Measurements from ENCODE around the gene TRPM2.

DNA sequence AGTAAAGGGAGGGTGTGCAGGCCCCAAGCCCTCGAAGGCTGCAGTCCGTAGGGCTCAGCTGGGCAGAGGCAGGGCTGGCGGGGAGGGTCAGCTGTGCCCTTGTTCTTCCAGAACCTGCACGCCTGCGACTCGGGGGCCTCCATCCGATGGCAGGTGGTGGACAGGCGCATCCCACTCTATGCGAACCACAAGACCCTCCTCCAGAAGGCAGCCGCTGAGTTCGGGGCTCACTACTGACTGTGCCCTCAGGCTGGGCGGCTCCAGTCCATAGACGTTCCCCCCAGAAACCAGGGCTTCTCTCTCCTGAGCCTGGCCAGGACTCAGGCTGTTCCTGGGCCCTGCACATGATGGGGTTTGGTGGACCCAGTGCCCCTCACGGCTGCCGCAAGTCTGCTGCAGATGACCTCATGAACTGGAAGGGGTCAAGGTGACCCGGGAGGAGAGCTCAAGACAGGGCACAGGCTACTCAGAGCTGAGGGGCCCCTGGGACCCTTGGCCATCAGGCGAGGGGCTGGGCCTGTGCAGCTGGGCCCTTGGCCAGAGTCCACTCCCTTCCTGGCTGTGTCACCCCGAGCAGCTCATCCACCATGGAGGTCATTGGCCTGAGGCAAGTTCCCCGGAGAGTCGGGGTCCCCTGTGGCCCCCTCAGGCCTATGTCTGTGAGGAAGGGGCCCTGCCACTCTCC, 88.3 kb downstream of the TRPM2 start:
- no peak for TF ChIP-seq GATAD2B (conservative IDR thresholded peaks at IDR 0.05; ENCODE audit: low read depth)
- TF ChIP-seq, protein P1, sequence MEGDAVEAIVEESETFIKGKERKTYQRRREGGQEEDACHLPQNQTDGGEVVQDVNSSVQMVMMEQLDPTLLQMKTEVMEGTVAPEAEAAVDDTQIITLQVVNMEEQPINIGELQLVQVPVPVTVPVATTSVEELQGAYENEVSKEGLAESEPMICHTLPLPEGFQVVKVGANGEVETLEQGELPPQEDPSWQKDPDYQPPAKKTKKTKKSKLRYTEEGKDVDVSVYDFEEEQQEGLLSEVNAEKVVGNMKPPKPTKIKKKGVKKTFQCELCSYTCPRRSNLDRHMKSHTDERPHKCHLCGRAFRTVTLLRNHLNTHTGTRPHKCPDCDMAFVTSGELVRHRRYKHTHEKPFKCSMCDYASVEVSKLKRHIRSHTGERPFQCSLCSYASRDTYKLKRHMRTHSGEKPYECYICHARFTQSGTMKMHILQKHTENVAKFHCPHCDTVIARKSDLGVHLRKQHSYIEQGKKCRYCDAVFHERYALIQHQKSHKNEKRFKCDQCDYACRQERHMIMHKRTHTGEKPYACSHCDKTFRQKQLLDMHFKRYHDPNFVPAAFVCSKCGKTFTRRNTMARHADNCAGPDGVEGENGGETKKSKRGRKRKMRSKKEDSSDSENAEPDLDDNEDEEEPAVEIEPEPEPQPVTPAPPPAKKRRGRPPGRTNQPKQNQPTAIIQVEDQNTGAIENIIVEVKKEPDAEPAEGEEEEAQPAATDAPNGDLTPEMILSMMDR (IDR thresholded peaks at IDR 0.05 in 2 of 3, conservative IDR thresholded peaks at IDR 0.05 in 1 of 3; ENCODE audit: control insufficient read depth in 2 of 3, extremely low read depth in 1 of 3, insufficient read depth in 1 of 3, low read depth in 3 of 3, low read length in 3 of 3), result no peak
- no peak for TF ChIP-seq CEBPB (IDR thresholded peaks at IDR 0.05; ENCODE audit: borderline replicate concordance in 1 of 2, low read depth in 2 of 2, low read length in 2 of 2)
- no peak for TF ChIP-seq TCF3 (IDR thresholded peaks at IDR 0.05; ENCODE audit: borderline replicate concordance, insufficient read depth, low read depth, low read length)
- TF ChIP-seq SUPT20H (IDR thresholded peaks at IDR 0.05; ENCODE audit: borderline replicate concordance, control insufficient read depth, low read depth, low read length), result no peak
- TF ChIP-seq GABPA (IDR thresholded peaks at IDR 0.05; ENCODE audit: low read depth), result no peak
